ENCODE measurements around the gene TOPORS.

TOPORS gene

DNA sequence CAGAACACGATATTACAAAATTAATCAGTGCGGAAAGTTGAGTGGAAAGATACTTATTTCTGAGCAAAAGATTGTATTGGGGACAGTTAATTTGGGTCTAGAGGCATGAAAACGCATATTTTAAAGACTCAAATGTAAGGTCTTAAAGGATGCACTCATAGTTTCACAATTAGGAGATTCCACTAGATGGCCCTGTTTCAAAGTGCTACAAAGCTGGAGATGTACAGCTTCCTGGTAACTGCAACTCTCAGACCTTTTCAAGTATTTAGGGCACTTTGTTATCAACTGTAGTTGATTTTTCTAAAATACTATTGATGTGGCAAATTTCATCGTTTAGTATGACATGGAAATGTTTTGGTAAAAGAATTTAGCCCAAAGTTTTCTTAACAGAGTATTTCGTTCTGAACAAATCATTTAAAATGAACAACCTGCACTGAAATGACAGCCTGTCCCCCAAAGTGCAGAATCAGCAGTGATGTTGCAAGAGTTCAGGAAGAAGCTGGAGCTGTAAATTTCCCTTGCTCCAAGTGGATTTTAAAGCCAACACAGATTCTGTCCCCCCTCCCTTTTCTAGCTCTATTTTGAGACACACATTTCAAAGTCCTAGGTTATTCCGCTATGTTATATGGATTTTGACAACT is 36.8 kb upstream of the TOPORS start:
- no peak for DNase-seq
- no peak overlapping the region for H3K4me3 ChIP-seq (ENCODE audit: low read depth, low read length)
- TF ChIP-seq, protein P1, sequence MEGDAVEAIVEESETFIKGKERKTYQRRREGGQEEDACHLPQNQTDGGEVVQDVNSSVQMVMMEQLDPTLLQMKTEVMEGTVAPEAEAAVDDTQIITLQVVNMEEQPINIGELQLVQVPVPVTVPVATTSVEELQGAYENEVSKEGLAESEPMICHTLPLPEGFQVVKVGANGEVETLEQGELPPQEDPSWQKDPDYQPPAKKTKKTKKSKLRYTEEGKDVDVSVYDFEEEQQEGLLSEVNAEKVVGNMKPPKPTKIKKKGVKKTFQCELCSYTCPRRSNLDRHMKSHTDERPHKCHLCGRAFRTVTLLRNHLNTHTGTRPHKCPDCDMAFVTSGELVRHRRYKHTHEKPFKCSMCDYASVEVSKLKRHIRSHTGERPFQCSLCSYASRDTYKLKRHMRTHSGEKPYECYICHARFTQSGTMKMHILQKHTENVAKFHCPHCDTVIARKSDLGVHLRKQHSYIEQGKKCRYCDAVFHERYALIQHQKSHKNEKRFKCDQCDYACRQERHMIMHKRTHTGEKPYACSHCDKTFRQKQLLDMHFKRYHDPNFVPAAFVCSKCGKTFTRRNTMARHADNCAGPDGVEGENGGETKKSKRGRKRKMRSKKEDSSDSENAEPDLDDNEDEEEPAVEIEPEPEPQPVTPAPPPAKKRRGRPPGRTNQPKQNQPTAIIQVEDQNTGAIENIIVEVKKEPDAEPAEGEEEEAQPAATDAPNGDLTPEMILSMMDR (IDR thresholded peaks at IDR 0.05; ENCODE audit: low read depth, low read length) = peak; percentile 60
- H3K36me3 ChIP-seq = no peaks in the 10 kb centered on the region
- peaks cover 7% of the 10 kb centered on the region; the same call in 1 of the 2 replicates for H3K27me3 ChIP-seq
- no peaks in the 10 kb centered on the region for H3K9me3 ChIP-seq
- no peaks in the 10 kb centered on the region for H3K4me1 ChIP-seq

DNA sequence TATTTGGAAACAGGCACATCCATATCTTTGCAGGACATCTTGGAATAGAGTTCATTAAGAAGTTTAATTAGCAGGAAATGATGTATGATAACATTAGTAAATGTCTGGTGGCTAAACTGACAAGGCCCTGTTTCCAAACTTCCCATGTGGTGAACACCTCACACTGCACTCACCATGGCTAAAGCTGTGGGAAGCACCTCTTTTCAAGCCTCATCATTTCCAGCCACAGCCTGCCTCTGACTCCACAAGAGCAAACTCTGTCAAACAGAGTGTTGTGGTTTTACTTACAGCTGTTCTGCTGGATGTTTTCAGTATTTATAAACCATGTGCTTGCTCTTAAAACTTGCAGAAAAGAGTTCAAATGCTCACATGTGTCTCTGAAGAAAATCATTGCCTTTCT is 35.5 kb upstream of the TOPORS start:
- Histone ChIP-seq H3K36me3 (no peaks in the 10 kb centered on the region), H3K27me3 (peaks cover 7% of the 10 kb centered on the region; the same call in 1 of the 2 replicates), H3K9me3 (no peaks in the 10 kb centered on the region), H3K4me3 (ENCODE audit: low read depth, low read length) (no peak overlapping the region), H3K4me1 (no peaks in the 10 kb centered on the region)
- DNase-seq = no peak
- TF ChIP-seq, protein P1 (IDR thresholded peaks at IDR 0.05; ENCODE audit: low read depth, low read length) = no peak

DNA sequence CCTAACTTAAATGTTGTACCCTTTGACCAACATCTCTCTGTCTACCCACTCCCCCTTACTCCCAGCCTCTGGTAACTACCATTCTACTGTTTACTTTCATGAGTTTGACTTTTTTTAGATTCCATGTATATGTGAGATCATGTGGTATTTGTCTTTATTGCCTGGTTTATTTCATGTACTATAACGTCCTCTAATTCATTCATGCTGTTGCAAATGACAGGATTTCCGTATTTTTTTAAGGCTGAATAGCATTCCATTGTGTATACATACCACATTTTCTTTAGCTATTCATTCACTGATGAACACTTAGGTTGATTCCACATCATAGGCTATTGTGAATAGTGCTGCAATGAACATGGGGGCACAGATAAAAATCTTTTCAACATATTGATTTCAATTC is 32.4 kb upstream of the TOPORS start:
- no peak for DNase-seq
- no peaks in the 10 kb centered on the region for H3K9me3 ChIP-seq
- no peaks in the 10 kb centered on the region for H3K4me1 ChIP-seq
- TF ChIP-seq, protein P1 (IDR thresholded peaks at IDR 0.05; ENCODE audit: low read depth, low read length) = no peak
- no peaks in the 10 kb centered on the region for H3K36me3 ChIP-seq
- no peak overlapping the region for H3K4me3 ChIP-seq (ENCODE audit: low read depth, low read length)
- peaks cover 7% of the 10 kb centered on the region; the same call in 1 of the 2 replicates for H3K27me3 ChIP-seq

DNA sequence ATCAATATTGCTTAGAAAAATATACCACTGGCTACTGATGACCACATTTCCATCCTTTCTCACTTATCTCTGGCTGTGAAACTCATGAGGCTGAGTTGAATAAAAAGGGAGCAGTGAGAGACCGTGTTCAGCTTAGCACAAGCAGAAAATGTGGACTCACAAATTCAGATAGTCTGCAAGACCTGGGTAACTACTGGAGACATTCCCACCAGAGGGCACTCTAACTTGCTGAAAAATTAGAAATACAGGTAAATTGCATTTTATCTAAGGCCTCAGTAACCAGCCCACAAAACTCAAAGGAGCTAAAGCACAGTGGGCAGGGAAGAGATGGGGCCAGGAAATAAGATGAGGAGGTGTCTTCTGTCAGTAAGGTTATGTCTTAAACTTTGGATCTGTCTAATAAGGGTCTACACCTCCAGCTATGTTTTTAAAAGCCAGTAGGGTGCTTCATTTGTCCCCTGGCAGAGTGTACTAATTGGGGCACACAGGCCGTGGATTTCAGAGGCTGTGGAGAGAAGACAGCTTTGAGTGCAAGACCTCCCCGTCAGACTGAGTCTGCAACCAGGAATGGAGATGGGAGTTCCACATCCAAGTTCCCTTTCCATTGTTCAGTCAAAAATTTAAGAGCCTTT is 29.2 kb upstream of the TOPORS start:
- DNase-seq = peak; percentile 29
- H3K4me3 ChIP-seq (ENCODE audit: low read depth, low read length) = no peak overlapping the region
- TF ChIP-seq, protein P1 (IDR thresholded peaks at IDR 0.05; ENCODE audit: low read depth, low read length) = peak; percentile 69

DNA sequence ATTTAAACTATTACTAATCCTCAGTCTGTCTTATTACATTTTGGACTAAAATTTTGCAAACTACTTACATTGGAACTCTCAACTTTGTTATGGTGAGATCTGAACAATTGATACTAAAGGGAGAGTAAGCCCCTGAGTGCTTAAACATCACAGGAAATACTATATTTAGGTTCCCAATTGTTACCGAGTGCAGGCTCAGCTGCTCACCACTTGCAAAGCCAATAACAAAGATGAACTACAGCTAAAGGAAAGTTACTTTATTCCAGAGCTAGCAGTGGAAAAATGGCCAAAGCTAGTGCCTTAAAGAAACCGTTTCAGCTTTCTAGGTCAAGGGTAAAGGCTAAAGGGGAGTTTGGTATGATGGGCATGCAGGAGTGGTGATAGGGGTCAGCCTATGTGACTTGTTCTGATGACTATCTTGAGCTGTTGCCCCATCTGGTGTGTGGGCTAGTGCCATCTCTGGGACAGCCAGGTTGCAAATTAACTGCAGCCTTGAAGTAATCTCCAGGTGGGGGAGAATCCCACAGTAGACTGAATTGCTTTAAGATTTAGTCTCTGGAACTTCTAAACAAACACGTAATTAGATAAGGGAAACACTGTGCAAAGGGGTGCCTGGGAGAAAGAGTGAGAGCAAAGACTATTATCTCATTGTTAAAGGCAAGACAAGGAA is 28.4 kb upstream of the TOPORS start:
- no peak for DNase-seq
- H3K27me3 ChIP-seq = peaks cover 23% of the 10 kb centered on the region
- TF ChIP-seq, protein P1 (IDR thresholded peaks at IDR 0.05; ENCODE audit: low read depth, low read length) = no peak
- H3K4me3 ChIP-seq (ENCODE audit: low read depth, low read length) = no peak overlapping the region
- H3K4me1 ChIP-seq = no peaks in the 10 kb centered on the region
- no peaks in the 10 kb centered on the region for H3K36me3 ChIP-seq
- no peaks in the 10 kb centered on the region for H3K9me3 ChIP-seq

More for the DNA sequence above, 29.2 kb upstream of the TOPORS start:
- Histone ChIP-seq H3K9me3 (no peaks in the 10 kb centered on the region), H3K4me1 (no peaks in the 10 kb centered on the region), H3K36me3 (no peaks in the 10 kb centered on the region), H3K27me3 (peaks cover 21% of the 10 kb centered on the region)

All from BE2C (cell line).